ENCODE results near the gene ARL16. TPM values are rescaled to one million over a fixed set of nuclear protein-coding genes. Genes with fewer than 3 reads are reported as not detected.
A peak's percentile ranks its signal among the peaks of the same experiment; 100 is the strongest.

ARL16 gene
- total and polyA plus RNA-seq, 9 donors: 22.8 to 55.5 (median 31.1) TPM

DNA sequence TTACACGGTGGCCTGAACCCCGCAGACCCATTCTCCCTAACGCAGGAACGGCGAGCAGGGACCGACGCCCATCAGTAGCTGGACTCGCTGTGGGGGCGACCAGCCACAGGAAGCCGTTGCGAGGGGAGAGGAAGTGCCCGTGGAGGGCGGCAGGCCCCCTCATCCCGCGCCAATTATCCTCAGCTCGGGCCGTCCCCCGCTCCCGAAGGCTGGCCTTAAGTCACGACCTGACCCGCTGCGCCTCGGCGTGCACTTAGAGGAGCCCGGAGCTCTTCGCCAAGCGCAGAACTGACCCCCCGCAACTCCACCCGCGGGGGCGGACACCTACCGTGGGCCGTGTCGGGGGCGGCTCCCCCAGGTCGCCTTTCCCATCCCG, 401 bp downstream of the ARL16 start:
- no peak for TF ChIP-seq EP300 (IDR thresholded peaks at IDR 0.05)
- TF ChIP-seq, protein P1, sequence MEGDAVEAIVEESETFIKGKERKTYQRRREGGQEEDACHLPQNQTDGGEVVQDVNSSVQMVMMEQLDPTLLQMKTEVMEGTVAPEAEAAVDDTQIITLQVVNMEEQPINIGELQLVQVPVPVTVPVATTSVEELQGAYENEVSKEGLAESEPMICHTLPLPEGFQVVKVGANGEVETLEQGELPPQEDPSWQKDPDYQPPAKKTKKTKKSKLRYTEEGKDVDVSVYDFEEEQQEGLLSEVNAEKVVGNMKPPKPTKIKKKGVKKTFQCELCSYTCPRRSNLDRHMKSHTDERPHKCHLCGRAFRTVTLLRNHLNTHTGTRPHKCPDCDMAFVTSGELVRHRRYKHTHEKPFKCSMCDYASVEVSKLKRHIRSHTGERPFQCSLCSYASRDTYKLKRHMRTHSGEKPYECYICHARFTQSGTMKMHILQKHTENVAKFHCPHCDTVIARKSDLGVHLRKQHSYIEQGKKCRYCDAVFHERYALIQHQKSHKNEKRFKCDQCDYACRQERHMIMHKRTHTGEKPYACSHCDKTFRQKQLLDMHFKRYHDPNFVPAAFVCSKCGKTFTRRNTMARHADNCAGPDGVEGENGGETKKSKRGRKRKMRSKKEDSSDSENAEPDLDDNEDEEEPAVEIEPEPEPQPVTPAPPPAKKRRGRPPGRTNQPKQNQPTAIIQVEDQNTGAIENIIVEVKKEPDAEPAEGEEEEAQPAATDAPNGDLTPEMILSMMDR (IDR thresholded peaks at IDR 0.05): no peak
- TF ChIP-seq POLR2A (IDR thresholded peaks at IDR 0.05): no peak
- peaks cover 10% of the 10 kb centered on the region for H3K4me1 ChIP-seq (ENCODE audit: insufficient read depth)
- DNase-seq: no peak
- H3K4me3 ChIP-seq: peak overlapping the region; percentile 100
- H3K27ac ChIP-seq: peak overlapping the region; percentile 8 to 39
- H3K9me3 ChIP-seq: no peaks in the 10 kb centered on the region
- no peaks in the 10 kb centered on the region for H3K27me3 ChIP-seq
- 0 to 1% (median 1%) methylated on average over 30 to 37 of the region's 37 CpGs for WGBS, 3 donors
- intact Hi-C loops (cut with DNase I): no loop called here
- H3K36me3 ChIP-seq: no peaks in the 10 kb centered on the region

DNA sequence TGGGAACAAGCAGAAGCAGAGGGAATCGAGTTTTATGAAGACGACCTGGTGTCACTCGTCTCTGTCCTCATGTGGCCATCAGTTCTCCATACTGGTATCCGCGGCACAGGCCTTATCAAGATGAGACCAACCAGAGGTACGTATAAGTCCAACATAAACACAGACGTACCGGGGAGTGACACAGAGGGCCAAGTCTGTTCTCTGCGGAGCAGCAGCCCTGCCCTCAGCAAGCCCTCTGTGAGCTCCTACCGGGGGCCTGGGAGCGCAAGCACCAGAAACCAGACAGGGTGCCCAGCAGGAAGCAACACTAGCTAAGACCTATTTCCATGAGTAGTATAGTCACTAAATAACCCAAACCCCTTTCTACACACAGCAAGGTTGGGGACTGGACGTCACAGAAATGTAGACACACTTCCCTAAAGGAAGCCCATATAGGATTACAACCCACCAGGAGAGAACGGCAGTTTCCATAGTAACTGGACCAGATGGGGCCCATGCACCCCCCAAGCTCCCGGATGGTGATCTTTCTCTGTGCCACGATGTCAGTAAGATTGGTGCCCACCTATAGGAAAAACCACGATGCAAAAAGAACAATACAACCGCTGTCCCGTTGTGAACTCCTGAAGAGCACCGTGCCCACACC, 911 bp downstream of the ARL16 start:
- peak overlapping the region; percentile 100 for H3K4me3 ChIP-seq
- H3K9me3 ChIP-seq: no peaks in the 10 kb centered on the region
- no peaks in the 10 kb centered on the region for H3K36me3 ChIP-seq
- TF ChIP-seq POLR2A (IDR thresholded peaks at IDR 0.05): no peak
- no peak for TF ChIP-seq EP300 (IDR thresholded peaks at IDR 0.05)
- TF ChIP-seq, protein P1 (IDR thresholded peaks at IDR 0.05): no peak
- H3K27me3 ChIP-seq: no peaks in the 10 kb centered on the region
- no peak for DNase-seq
- intact Hi-C loops (cut with DNase I): no loop called here
- 27 to 35% (median 29%) methylated on average over 19 of the region's 19 CpGs for WGBS, 3 donors
- peak overlapping the region in 1 of 2 donors; percentile 8 for H3K27ac ChIP-seq
- H3K4me1 ChIP-seq (ENCODE audit: insufficient read depth): peaks cover 10% of the 10 kb centered on the region

DNA sequence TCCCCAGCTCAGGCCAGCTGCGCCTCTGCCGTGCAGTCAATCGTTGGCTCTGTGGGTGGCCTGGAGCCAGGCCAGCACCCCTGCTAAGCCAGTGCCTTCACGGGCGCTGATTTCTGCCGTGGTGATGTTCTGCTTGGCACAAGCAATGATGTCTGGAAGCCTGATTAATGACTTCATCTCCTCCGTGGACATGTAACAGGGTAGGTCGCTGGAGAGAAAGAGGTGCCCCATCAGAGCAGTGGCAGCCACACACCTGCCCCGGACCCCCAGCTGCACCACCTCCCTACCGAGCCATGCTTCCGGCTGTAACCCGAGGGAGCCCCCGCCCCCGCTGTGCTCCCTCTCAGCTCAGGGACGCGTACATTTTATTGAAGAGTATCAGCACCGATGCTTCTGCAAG, 1.9 kb downstream of the ARL16 start:
- Histone ChIP-seq H3K9me3 (no peaks in the 10 kb centered on the region), H3K4me3 (no peak overlapping the region), H3K27ac (no peak overlapping the region), H3K4me1 (ENCODE audit: insufficient read depth) (peaks cover 10% of the 10 kb centered on the region), H3K27me3 (no peaks in the 10 kb centered on the region), H3K36me3 (no peaks in the 10 kb centered on the region)
- no peak for DNase-seq
- 52 to 68% (median 61%) methylated on average over 17 of the region's 17 CpGs for WGBS, 3 donors
- TF ChIP-seq EP300 (IDR thresholded peaks at IDR 0.05) (no peak), POLR2A (IDR thresholded peaks at IDR 0.05) (no peak)
- TF ChIP-seq, protein P1 (IDR thresholded peaks at IDR 0.05): no peak
- intact Hi-C loops (cut with DNase I): no loop called here

DNA sequence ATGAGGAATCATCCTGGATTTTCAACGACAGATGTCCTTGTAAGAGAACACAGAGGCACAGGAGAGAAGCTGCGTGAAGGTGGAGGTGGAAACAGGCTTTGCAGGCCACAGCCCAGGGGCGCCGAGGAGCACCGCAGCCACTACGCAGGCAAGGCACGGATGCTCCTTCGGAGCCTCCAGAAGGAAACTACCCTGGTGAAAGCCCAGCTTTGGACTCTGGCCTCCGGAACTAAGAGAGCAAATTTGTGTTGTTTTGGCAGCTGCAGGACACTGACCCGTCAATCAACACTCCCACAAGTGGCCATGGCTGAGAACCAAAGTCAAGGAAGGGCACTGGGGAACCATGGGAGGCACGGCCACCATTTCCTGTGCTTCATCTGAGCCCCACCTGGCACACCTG, 3.4 kb downstream of the ARL16 start:
- H3K4me3 ChIP-seq: no peak overlapping the region
- H3K27me3 ChIP-seq: no peaks in the 10 kb centered on the region
- TF ChIP-seq, protein P1 (IDR thresholded peaks at IDR 0.05): no peak
- no peak for TF ChIP-seq EP300 (IDR thresholded peaks at IDR 0.05)
- no peak for TF ChIP-seq POLR2A (IDR thresholded peaks at IDR 0.05)
- 69 to 74% (median 72%) methylated on average over 11 of the region's 11 CpGs for WGBS, 3 donors
- no peak for DNase-seq
- H3K4me1 ChIP-seq (ENCODE audit: insufficient read depth): peaks cover 10% of the 10 kb centered on the region
- no peaks in the 10 kb centered on the region for H3K9me3 ChIP-seq
- no peak overlapping the region for H3K27ac ChIP-seq
- intact Hi-C loops (cut with DNase I): no loop called here
- H3K36me3 ChIP-seq: no peaks in the 10 kb centered on the region

All from ovary (tissue), 9 donors.